H9 (cell line): ENCODE results near the gene NACC2. TPM values are rescaled to one million over a fixed set of nuclear protein-coding genes. Genes with fewer than 3 reads are reported as not detected.

Source experiments
- DNase-seq: peaks from one replicate; pipeline ENCODE4 v3.0.0-alpha.2; 2017
- H2AFZ ChIP-seq: one replicate; pipeline ENCODE4 v1.6.1; 2013; ENCODE audit warnings: mild to moderate bottlenecking, low read length, control low read depth, moderate library complexity
- H2AK5ac ChIP-seq: 2 replicates; pipeline ENCODE4 v1.6.1; 2013; ENCODE audit warnings: low read length, control low read depth, mixed read lengths; ENCODE audit not compliant: insufficient read length
- H2BK120ac ChIP-seq: one replicate; pipeline ENCODE4 v1.6.1; 2013; ENCODE audit warnings: low read depth, mild to moderate bottlenecking, low read length, control low read depth, inconsistent platforms; ENCODE audit not compliant: poor library complexity, severe bottlenecking
- H2BK12ac ChIP-seq: 2 replicates; pipeline ENCODE4 v1.6.1; 2013; ENCODE audit warnings: low read length, control low read depth, mixed read lengths, low read depth; ENCODE audit not compliant: insufficient read length
- H2BK15ac ChIP-seq: 2 replicates; pipeline ENCODE4 v1.6.1; 2013; ENCODE audit warnings: low read depth, low read length, control low read depth
- H2BK20ac ChIP-seq: one replicate; pipeline ENCODE4 v1.6.1; 2013; ENCODE audit warnings: low read depth, mild to moderate bottlenecking, low read length, control low read depth, inconsistent platforms; ENCODE audit not compliant: poor library complexity, severe bottlenecking
- H2BK5ac ChIP-seq: 2 replicates; pipeline ENCODE4 v1.6.1; 2013; ENCODE audit warnings: low read length, control low read depth, mixed read lengths; ENCODE audit not compliant: insufficient read length
- H3K14ac ChIP-seq: 2 replicates; pipeline ENCODE4 v1.6.1; 2013; ENCODE audit warnings: low read length, control low read depth; ENCODE audit not compliant: insufficient read depth
- H3K18ac ChIP-seq: 2 replicates; pipeline ENCODE4 v1.6.1; 2013; ENCODE audit warnings: low read depth, mild to moderate bottlenecking, mixed read lengths, low read length, control low read depth; ENCODE audit not compliant: insufficient read length
- H3K23ac ChIP-seq: 2 replicates; pipeline ENCODE4 v1.6.1; 2013; ENCODE audit warnings: low read length, control low read depth, mixed read lengths, low read depth; ENCODE audit not compliant: insufficient read length
- H3K23me2 ChIP-seq: 2 replicates; pipeline ENCODE4 v1.6.1; 2013; ENCODE audit warnings: low read depth, mild to moderate bottlenecking, mixed read lengths, low read length, control low read depth; ENCODE audit not compliant: insufficient read length, poor library complexity, severe bottlenecking
- H3K27ac ChIP-seq: 2 replicates; pipeline ENCODE4 v1.5.1; 2013; ENCODE audit warnings: low read length, control low read depth, mixed read lengths, low read depth; ENCODE audit not compliant: insufficient read length
- H3K27me3 ChIP-seq: 2 replicates; pipeline ENCODE4 v1.6.1; 2013; ENCODE audit warnings: low read length, control low read depth, inconsistent platforms; ENCODE audit not compliant: insufficient read depth
- H3K4ac ChIP-seq: 2 replicates; pipeline ENCODE4 v1.6.1; 2013; ENCODE audit warnings: low read depth, mild to moderate bottlenecking, control low read depth, inconsistent platforms, low read length, moderate library complexity
- H3K4me1 ChIP-seq: 2 replicates; pipeline ENCODE4 v1.6.1; 2013; ENCODE audit warnings: low read length, control low read depth, inconsistent platforms; ENCODE audit not compliant: insufficient read depth
- H3K4me2 ChIP-seq: 2 replicates; pipeline ENCODE4 v1.6.1; 2013; ENCODE audit warnings: low read length, control low read depth, mixed read lengths; ENCODE audit not compliant: insufficient read length, insufficient read depth
- H3K56ac ChIP-seq: 2 replicates; pipeline ENCODE4 v1.6.1; 2013; ENCODE audit warnings: low read depth, mild to moderate bottlenecking, mixed read lengths, low read length, control low read depth; ENCODE audit not compliant: insufficient read length
- H3K79me1 ChIP-seq: 2 replicates; pipeline ENCODE4 v1.6.1; 2013; ENCODE audit warnings: low read depth, mild to moderate bottlenecking, moderate library complexity, low read length, control low read depth, inconsistent platforms; ENCODE audit not compliant: insufficient read depth, poor library complexity, severe bottlenecking
- H3K79me2 ChIP-seq: 2 replicates; pipeline ENCODE4 v1.6.1; 2013; ENCODE audit warnings: low read length, control low read depth, inconsistent platforms; ENCODE audit not compliant: insufficient read depth
- H3K9ac ChIP-seq: 2 replicates; pipeline ENCODE4 v1.6.1; 2013; ENCODE audit warnings: low read length, control low read depth, mixed read lengths; ENCODE audit not compliant: insufficient read length; ENCODE audit errors: extremely low read depth
- H3K9me3 ChIP-seq: one replicate; pipeline ENCODE4 v1.6.1; 2013; ENCODE audit warnings: low read depth, low read length, inconsistent platforms; ENCODE audit not compliant: control insufficient read depth
- H3T11ph ChIP-seq: one replicate; pipeline ENCODE4 v1.6.1; 2013; ENCODE audit warnings: mild to moderate bottlenecking, low read length, control low read depth, inconsistent platforms
- H4K20me1 ChIP-seq: one replicate; pipeline ENCODE4 v1.6.1; 2013; ENCODE audit not compliant: control insufficient read depth, insufficient read length, insufficient read depth
- H4K5ac ChIP-seq: 2 replicates; pipeline ENCODE4 v1.6.1; 2013; ENCODE audit warnings: low read depth, mild to moderate bottlenecking, mixed read lengths, low read length, control low read depth; ENCODE audit not compliant: insufficient read length
- H4K8ac ChIP-seq: replicated peaks from 2 replicates; pipeline ENCODE4 v1.6.1; 2013; ENCODE audit warnings: low read length, control low read depth, mixed read lengths, low read depth; ENCODE audit not compliant: insufficient read length
- H4K91ac ChIP-seq: 2 replicates; pipeline ENCODE4 v1.6.1; 2013; ENCODE audit warnings: low read depth, mild to moderate bottlenecking, moderate library complexity, mixed read lengths, low read length, control low read depth; ENCODE audit not compliant: insufficient read length
- H3K27ac Mint-ChIP-seq, 3 experiments: 2 replicates in 2 of 3; 3 replicates in 1 of 3; pipeline ENCODE4 v1.8.0; 2020 to 2021; ENCODE audit warnings: mixed read lengths in 3 of 3, mild to moderate bottlenecking in 1 of 3, moderate library complexity in 1 of 3
- H3K27me3 Mint-ChIP-seq: 2 replicates; pipeline ENCODE4 v1.8.0; 2021; ENCODE audit warnings: low read depth, mild to moderate bottlenecking, moderate library complexity, mixed read lengths
- H3K36me3 Mint-ChIP-seq, 3 experiments: 2 replicates in 2 of 3; 3 replicates in 1 of 3; pipeline ENCODE4 v1.8.0; 2020 to 2021; ENCODE audit warnings: low read depth in 3 of 3, mixed read lengths in 3 of 3; ENCODE audit not compliant: insufficient read depth in 1 of 3
- H3K4me1 Mint-ChIP-seq, 2 experiments: 2 replicates each; pipeline ENCODE4 v1.8.0; 2020; ENCODE audit warnings: mixed read lengths in 2 of 2
- H3K4me3 Mint-ChIP-seq, 2 experiments: 2 replicates in 1 of 2; 3 replicates in 1 of 2; pipeline ENCODE4 v1.8.0; 2020 to 2021; ENCODE audit warnings: mild to moderate bottlenecking in 2 of 2, mixed read lengths in 2 of 2, moderate library complexity in 1 of 2
- H3K9me3 Mint-ChIP-seq, 2 experiments: 2 replicates in 1 of 2; 3 replicates in 1 of 2; pipeline ENCODE4 v1.8.0; 2020; ENCODE audit warnings: mild to moderate bottlenecking in 2 of 2, mixed read lengths in 2 of 2, moderate library complexity in 1 of 2
- CTCF ChIP-seq: fragments of 200-600 bp; sonication (generic); conservative IDR thresholded peaks from 3 replicates; pipeline ENCODE4 v1.8.0; 2021; ENCODE audit warnings: antibody characterized with exemption, mild to moderate bottlenecking
- WGBS: extraction: QIAGEN DNeasy Blood & Tissue Kit; methylation state at CpG from one replicate; pipeline ENCODE4 v1.1.7; 2013; ENCODE audit warnings: missing lambda C conversion rate, low lambda C conversion rate, mixed read lengths; ENCODE audit not compliant: insufficient read length; ENCODE audit errors: extremely low coverage; 5-methylcytosine and 5-hydroxymethylcytosine counted together
- total RNA-seq: library from RNA; stranded (reverse); gene quantifications from 2 replicates; pipeline ENCODE4 v1.2.1, GENCODE V29; 2021

NACC2 gene
- total RNA-seq, 1 experiment from 2014 or later, result 11.5 TPM

- no peak overlapping the region for H2BK120ac ChIP-seq
- H3K27me3 ChIP-seq, result no peaks in the 10 kb centered on the region
- H2BK20ac ChIP-seq, result no peak overlapping the region
- H3K56ac ChIP-seq, result no peak overlapping the region
- H2BK5ac ChIP-seq, result no peak overlapping the region
- H4K5ac ChIP-seq, result no peak overlapping the region
- no peaks in the 10 kb centered on the region for H3K79me2 ChIP-seq
- H3K18ac ChIP-seq, result no peak overlapping the region
- H3K36me3 Mint-ChIP-seq, result no peaks in the 10 kb centered on the region
- no peak overlapping the region for H2AK5ac ChIP-seq
- peaks cover 2% of the 10 kb centered on the region; the same call in 1 of the 2 replicates for H3K4me1 ChIP-seq
- no peak overlapping the region for H4K8ac ChIP-seq
- no peak overlapping the region for H2BK12ac ChIP-seq
- H2AFZ ChIP-seq, result no peak overlapping the region
- no peak overlapping the region for H3K9ac ChIP-seq
- H3K4me2 ChIP-seq, result no peak overlapping the region
- H3K23ac ChIP-seq, result no peak overlapping the region
- H3K27me3 Mint-ChIP-seq, result peaks cover 2% of the 10 kb centered on the region; the same call in 1 of the 2 replicates
- no peak for DNase-seq
- H3K9me3 ChIP-seq, result no peaks in the 10 kb centered on the region
- H3K14ac ChIP-seq, result no peak overlapping the region
- no peak for TF ChIP-seq CTCF
- no peaks in the 10 kb centered on the region for H3K79me1 ChIP-seq
- WGBS, result no CpG with 5 or more reads among the region's 9 CpGs
- no peak overlapping the region for H3K27ac Mint-ChIP-seq
- no peak overlapping the region for H3K4me3 Mint-ChIP-seq
- peaks cover 3% of the 10 kb centered on the region for H4K20me1 ChIP-seq
- no peak overlapping the region for H4K91ac ChIP-seq
- H3K4ac ChIP-seq, result no peak overlapping the region
- H3K27ac ChIP-seq, result no peak overlapping the region
- H3K9me3 Mint-ChIP-seq, result peaks cover 2 to 4% of the 10 kb centered on the region in 2 experiments; a peak in 3 of 5 replicates
- H3T11ph ChIP-seq, result no peak overlapping the region
- H2BK15ac ChIP-seq, result no peak overlapping the region
- H3K4me1 Mint-ChIP-seq, result peaks cover 13 to 27% of the 10 kb centered on the region in 2 experiments
- no peaks in the 10 kb centered on the region for H3K23me2 ChIP-seq
These were observed 124.8 kb downstream of the NACC2 start for GRCh38 chr9:135970128-135970815.
